B cell (primary cell): ENCODE results near the gene VIPR2.

Experiments used
- EZH2 ChIP-seq: IDR thresholded peaks from 2 replicates; pipeline ENCODE4 v1.6.1; 2012; ENCODE audit warnings: borderline replicate concordance, low read depth, mild to moderate bottlenecking, moderate library complexity, low read length; ENCODE audit not compliant: insufficient read depth, poor library complexity, severe bottlenecking
- TF ChIP-seq, protein P1 (sequence below): fragments of 200-600 bp; IDR thresholded peaks from one replicate; pipeline ENCODE4 v1.8.0; 2022; ENCODE audit warnings: antibody characterized with exemption, mild to moderate bottlenecking

DNA sequence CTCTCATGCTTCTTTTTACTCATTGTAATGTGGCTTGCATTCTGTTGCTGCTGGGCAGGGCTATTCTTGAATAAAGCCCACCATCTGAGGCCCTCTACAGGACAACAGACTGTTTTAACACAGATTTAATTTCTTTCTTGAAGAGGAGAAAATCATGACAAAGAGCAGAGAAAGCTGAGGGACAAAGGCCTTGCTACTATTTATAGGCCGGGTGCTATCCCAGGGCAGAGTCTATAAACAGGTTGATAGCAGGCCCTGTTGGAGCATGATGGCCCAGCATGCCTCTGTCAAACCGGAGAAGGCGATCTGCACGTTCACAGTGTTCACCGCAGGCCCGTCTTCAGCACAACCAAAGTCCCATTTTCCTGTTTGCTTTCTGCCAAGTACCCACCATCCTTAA, 3.0 kb downstream of the VIPR2 start:
- TF ChIP-seq, protein P1, sequence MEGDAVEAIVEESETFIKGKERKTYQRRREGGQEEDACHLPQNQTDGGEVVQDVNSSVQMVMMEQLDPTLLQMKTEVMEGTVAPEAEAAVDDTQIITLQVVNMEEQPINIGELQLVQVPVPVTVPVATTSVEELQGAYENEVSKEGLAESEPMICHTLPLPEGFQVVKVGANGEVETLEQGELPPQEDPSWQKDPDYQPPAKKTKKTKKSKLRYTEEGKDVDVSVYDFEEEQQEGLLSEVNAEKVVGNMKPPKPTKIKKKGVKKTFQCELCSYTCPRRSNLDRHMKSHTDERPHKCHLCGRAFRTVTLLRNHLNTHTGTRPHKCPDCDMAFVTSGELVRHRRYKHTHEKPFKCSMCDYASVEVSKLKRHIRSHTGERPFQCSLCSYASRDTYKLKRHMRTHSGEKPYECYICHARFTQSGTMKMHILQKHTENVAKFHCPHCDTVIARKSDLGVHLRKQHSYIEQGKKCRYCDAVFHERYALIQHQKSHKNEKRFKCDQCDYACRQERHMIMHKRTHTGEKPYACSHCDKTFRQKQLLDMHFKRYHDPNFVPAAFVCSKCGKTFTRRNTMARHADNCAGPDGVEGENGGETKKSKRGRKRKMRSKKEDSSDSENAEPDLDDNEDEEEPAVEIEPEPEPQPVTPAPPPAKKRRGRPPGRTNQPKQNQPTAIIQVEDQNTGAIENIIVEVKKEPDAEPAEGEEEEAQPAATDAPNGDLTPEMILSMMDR, result no peak
- no peak for TF ChIP-seq EZH2
